ENCODE measurements around the gene DRD5.

GRCh38 chr4:9825049-9825448 lies 43.6 kb downstream of the DRD5 start:
- TF ChIP-seq CTCF (IDR thresholded peaks at IDR 0.05; ENCODE audit: insufficient read depth, low read depth, low read length) = no peak
- no peak for TF ChIP-seq EZH2 (IDR thresholded peaks at IDR 0.05; ENCODE audit: insufficient read depth, low read length)
